HL-60/S4 treated with phorbol 12-myristate 13-acetate at 8.2 ng/mL for 4 days and 3 days (cell line): Measurements from ENCODE around the gene SIRPA.

Source experiments
- in situ Hi-C: fragments of 300-500 bp; cut with MboI; formaldehyde crosslinking; loops from 2 replicates; pipeline ENCODE4 v1.15.0; 2022; ENCODE audit warnings: low sequenced_read_pairs

SIRPA gene

GRCh38 chr20:1870323-1870722 is 24.9 kb upstream of the SIRPA start:
- in situ Hi-C loops, result no loop called here

GRCh38 chr20:1870792-1871550 is 24.2 kb upstream of the SIRPA start:
- in situ Hi-C loops, result no loop called here

- in situ Hi-C loops, result no loop called here
Measured at GRCh38 chr20:1871807-1872458, 23.3 kb upstream of the SIRPA start.

- in situ Hi-C loops, result no loop called here
Measured at GRCh38 chr20:1872459-1873097, 22.6 kb upstream of the SIRPA start.

GRCh38 chr20:1874450-1875182 is 20.6 kb upstream of the SIRPA start:
- in situ Hi-C loops, result no loop called here

GRCh38 chr20:1875183-1875554 is 20.0 kb upstream of the SIRPA start:
- in situ Hi-C loops, result no loop called here

GRCh38 chr20:1875762-1876161 is 19.4 kb upstream of the SIRPA start:
- in situ Hi-C loops, result no loop called here

GRCh38 chr20:1876217-1876921 is 18.8 kb upstream of the SIRPA start:
- in situ Hi-C loops, result no loop called here

GRCh38 chr20:1876975-1877608 is 18.1 kb upstream of the SIRPA start:
- in situ Hi-C loops, result no loop called here

- in situ Hi-C loops, result no loop called here
Measured at GRCh38 chr20:1877609-1878200, 17.5 kb upstream of the SIRPA start.

GRCh38 chr20:1879369-1879768 is 15.8 kb upstream of the SIRPA start:
- in situ Hi-C loops, result no loop called here

GRCh38 chr20:1879934-1880333 is 15.3 kb upstream of the SIRPA start:
- in situ Hi-C loops, result no loop called here

GRCh38 chr20:1880529-1881239 is 14.5 kb upstream of the SIRPA start:
- in situ Hi-C loops, result no loop called here

GRCh38 chr20:1881240-1881835 is 13.9 kb upstream of the SIRPA start:
- in situ Hi-C loops, result no loop called here

- in situ Hi-C loops, result no loop called here
Measured at GRCh38 chr20:1882026-1882425, 13.2 kb upstream of the SIRPA start.

GRCh38 chr20:1883986-1884385 is 11.2 kb upstream of the SIRPA start:
- in situ Hi-C loops, result no loop called here

- in situ Hi-C loops, result no loop called here
Measured at GRCh38 chr20:1885254-1885653, 10.0 kb upstream of the SIRPA start.

- in situ Hi-C loops, result no loop called here
Measured at GRCh38 chr20:1885940-1886693, 9.1 kb upstream of the SIRPA start.
